Kidney (tissue), 14 donors: ENCODE results near the gene ITIH4. TPM values are rescaled to one million over a fixed set of nuclear protein-coding genes. Genes with fewer than 3 reads are reported as not detected.

Experiments
- DNase-seq, 5 donors: peaks; one replicate each; pipeline ENCODE4 v3.0.0-alpha.2; 2013 to 2020
- FAIRE-seq: peaks from 2 replicates; lab custom pipeline; 2012; peaks lifted over from hg19 to GRCh38; lab: Jason Lieb, UNC
- H3K27ac ChIP-seq, 2 donors: one replicate each; pipeline ENCODE4 v1.7.0; 2013; ENCODE audit warnings: low read depth in 2 of 2, low read length in 2 of 2, inconsistent platforms in 1 of 2
- H3K27me3 ChIP-seq: one replicate; pipeline ENCODE4 v1.7.1; 2013; ENCODE audit warnings: low read length, inconsistent platforms; ENCODE audit not compliant: control insufficient read depth, insufficient read depth
- H3K36me3 ChIP-seq, 3 donors: one replicate each; pipeline versions ENCODE4 v1.7.0 to v1.7.1; 2013; ENCODE audit warnings: low read length in 3 of 3, control low read depth in 1 of 3, inconsistent platforms in 1 of 3; ENCODE audit not compliant: insufficient read depth in 3 of 3, control insufficient read depth in 2 of 3
- H3K4me1 ChIP-seq, 3 donors: one replicate each; pipeline versions ENCODE4 v1.7.0 to v1.7.1; 2013; ENCODE audit warnings: low read length in 3 of 3, inconsistent platforms in 1 of 3, low read depth in 1 of 3; ENCODE audit not compliant: control insufficient read depth in 2 of 3, insufficient read depth in 2 of 3
- H3K4me3 ChIP-seq, 3 donors: one replicate each; pipeline versions ENCODE4 v1.7.0 to v1.8.1; 2013; ENCODE audit warnings: low read length in 3 of 3, control low read depth in 1 of 3, inconsistent platforms in 1 of 3
- H3K9ac ChIP-seq, 3 donors: one replicate each; pipeline versions ENCODE4 v1.7.0 to v1.7.1; 2013; ENCODE audit warnings: low read length in 3 of 3, control low read depth in 1 of 3, inconsistent platforms in 1 of 3
- H3K9me3 ChIP-seq, 3 donors: one replicate each; pipeline versions ENCODE4 v1.7.0 to v1.7.1; 2013; ENCODE audit warnings: low read length in 3 of 3, control low read depth in 1 of 3, inconsistent platforms in 1 of 3; ENCODE audit not compliant: control insufficient read depth in 2 of 3, insufficient read depth in 1 of 3
- CTCF ChIP-seq: IDR thresholded peaks from 3 replicates; pipeline ENCODE4 v1.5.1; 2012; ENCODE audit warnings: mild to moderate bottlenecking, moderate library complexity, borderline replicate concordance; ENCODE audit not compliant: insufficient read depth; ENCODE audit errors: extremely low read depth
- intact Hi-C: fragments of 100-400 bp; cut with DNase I; formaldehyde crosslinking; loops from one replicate; pipeline ENCODE4 v1.11.1; 2022
- polyA plus RNA-seq: library from polyadenylated mRNA; stranded (reverse); fragments of 350-450 nt; fragmentation: Illumina TruSeq; extraction: RNeasy Lipid Tissue Mini Kit (QIAGEN cat#74804); gene quantifications from one replicate; pipeline ENCODE4 v1.2.3, GENCODE V29; 2014; ENCODE audit warnings: low read depth, low replicate concordance; ENCODE audit not compliant: insufficient read depth
- total RNA-seq: library from RNA; stranded (reverse); fragmentation: NEBNext Ultra II Directional; extraction: Animal tissue kit (Norgen Biotek cat#: 25700); gene quantifications from one replicate; pipeline ENCODE4 v1.2.1, GENCODE V29; 2021
- donor health status: control.
- donor health status: control.
- donor health status: control.
- donor health status: control.
- donor health status: control.
- donor health status: DM: yes; HTN: yes; CAD: no.
- donor health status: Normal renal cell carcinoma (clear cell type).

Gene ITIH4
- total and polyA plus RNA-seq, 2 donors from 2014 or later, result 12.9 to 15.4 TPM

DNA sequence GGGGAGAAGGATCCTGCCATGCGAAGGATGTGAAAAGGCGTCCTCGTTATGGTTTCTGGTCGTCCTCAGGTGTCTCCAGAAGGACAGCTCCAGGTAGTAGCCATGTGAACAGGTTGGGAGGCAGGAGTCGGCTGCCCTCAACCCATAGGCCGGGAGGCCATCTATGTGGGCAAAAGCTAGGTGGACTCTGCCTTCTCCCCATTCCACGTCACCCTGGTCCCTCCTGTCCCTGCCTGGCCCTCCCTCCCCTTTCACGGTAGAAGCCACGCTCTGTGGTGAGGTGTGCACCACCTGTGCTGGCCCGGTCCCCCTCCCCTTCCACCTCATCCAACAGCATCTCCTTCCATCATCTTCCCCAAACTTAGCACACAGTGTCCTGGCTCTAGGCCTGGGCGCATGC, 19.5 kb downstream of the ITIH4 start:
- no peaks in the 10 kb centered on the region for H3K36me3 ChIP-seq
- TF ChIP-seq CTCF, result no peak
- no peak for DNase-seq
- no peak overlapping the region for H3K4me3 ChIP-seq
- no peak overlapping the region for H3K9ac ChIP-seq
- no peaks in the 10 kb centered on the region for H3K27me3 ChIP-seq
- intact Hi-C loops, result no loop called here
- no peak overlapping the region for H3K27ac ChIP-seq
- FAIRE-seq, result no peak
- no peaks in the 10 kb centered on the region for H3K4me1 ChIP-seq
- H3K9me3 ChIP-seq, result no peaks in the 10 kb centered on the region

DNA sequence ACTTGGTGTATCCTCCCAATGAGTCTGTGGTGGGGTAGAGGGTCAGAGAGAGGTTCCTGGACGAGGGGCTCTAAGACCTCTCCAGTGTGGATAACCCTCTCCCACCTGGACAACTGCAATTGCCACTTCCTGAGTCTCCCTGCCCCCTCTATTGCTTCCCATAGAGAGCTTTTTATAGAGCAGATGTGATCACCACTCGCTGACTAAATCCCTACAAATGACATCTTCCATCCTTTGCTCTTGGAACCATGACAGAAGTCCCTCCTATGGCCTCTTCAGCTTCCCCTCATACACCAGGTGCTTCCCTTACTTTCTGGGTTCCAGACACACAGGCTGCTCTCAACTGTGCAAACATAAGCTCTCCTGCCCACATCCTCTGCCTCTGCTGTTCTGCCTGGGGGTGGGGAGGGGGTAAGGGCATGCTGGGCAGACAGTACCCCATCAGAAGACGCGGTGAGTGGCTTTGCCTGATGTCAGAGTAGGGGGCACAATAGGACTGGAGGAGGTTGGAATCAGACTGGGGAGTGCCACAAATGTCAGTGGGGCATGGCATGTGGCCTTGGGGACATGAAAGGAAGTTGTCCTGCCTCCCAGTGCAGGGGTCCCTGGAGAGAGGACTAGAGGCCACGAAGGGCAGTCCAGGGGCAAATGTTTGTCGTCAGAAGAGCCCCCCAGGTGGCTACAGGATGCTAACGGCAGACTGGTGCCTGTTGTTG, 20.7 kb downstream of the ITIH4 start:
- Histone ChIP-seq H3K9ac (no peak overlapping the region), H3K27me3 (no peaks in the 10 kb centered on the region), H3K4me1 (no peaks in the 10 kb centered on the region), H3K9me3 (no peaks in the 10 kb centered on the region), H3K36me3 (no peaks in the 10 kb centered on the region), H3K27ac (no peak overlapping the region), H3K4me3 (no peak overlapping the region)
- intact Hi-C loops, result no loop called here
- TF ChIP-seq CTCF, result no peak
- no peak for FAIRE-seq
- no peak for DNase-seq

DNA sequence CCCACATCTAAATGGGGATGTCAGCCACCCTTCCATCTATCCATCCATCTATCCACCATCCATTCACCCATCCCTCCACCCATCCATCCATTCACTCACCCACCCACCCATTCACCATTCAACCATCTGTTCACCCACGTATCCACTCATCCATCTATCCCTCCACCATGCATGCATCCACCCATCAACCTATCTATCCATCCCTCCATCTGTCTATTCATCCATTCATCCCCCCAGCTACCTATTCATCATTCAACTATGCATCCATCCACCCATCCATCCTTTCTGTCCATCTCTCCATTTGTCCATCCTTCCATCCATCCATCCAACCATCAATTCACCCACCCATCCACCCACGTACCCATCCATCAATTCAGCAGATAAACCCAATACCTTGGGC, 21.3 kb downstream of the ITIH4 start:
- no peak for TF ChIP-seq CTCF
- Histone ChIP-seq H3K4me1 (no peaks in the 10 kb centered on the region), H3K36me3 (no peaks in the 10 kb centered on the region), H3K4me3 (no peak overlapping the region), H3K9me3 (no peaks in the 10 kb centered on the region), H3K9ac (no peak overlapping the region), H3K27ac (no peak overlapping the region), H3K27me3 (no peaks in the 10 kb centered on the region)
- no peak for FAIRE-seq
- intact Hi-C loops, result no loop called here
- DNase-seq, result no peak
